Adrenal gland (tissue), 5 donors: ENCODE results near the gene PBRM1.

Experiments
- POLR2A ChIP-seq, 2 donors: fragments of 450-650 bp; IDR thresholded peaks; one replicate each; pipeline ENCODE4 v1.6.1; 2017; ENCODE audit warnings: antibody characterized with exemption in 2 of 2, mild to moderate bottlenecking in 2 of 2, moderate library complexity in 1 of 2
- TF ChIP-seq, protein P1 (sequence below), 6 experiments: fragments of 450-650 bp in 4 of 6; fragments of 200-600 bp in 2 of 6; sonication (generic) in 1 of 6; IDR thresholded peaks; 1 replicate in 5 of 6; 2 replicates in 1 of 6; pipeline versions ENCODE4 v1.5.1 to v1.8.0; 2016 to 2021; ENCODE audit warnings: antibody characterized with exemption in 6 of 6, mild to moderate bottlenecking in 2 of 6, moderate library complexity in 1 of 6
- donor health status: DM: no; HTN: no; CAD: no.

DNA sequence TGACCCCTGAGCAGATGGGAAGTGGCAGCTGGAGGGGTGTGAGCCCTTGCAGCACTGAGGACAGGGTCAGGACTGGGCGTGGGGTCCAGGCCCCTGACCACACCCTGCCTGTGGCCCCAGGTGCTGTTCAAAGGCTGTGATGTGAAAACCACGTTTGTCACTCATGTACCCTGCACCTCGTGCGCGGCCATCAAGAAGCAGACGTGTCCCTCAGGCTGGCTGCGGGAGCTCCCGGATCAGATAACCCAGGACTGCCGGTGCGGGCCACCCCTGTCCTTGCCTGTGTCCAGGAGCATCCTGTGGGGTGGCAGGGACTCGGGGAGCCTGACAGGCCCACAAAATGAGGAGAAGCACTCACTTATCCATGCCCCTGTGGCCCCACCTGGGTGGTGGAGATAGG lies 184.7 kb downstream of the PBRM1 start:
- TF ChIP-seq, protein P1, sequence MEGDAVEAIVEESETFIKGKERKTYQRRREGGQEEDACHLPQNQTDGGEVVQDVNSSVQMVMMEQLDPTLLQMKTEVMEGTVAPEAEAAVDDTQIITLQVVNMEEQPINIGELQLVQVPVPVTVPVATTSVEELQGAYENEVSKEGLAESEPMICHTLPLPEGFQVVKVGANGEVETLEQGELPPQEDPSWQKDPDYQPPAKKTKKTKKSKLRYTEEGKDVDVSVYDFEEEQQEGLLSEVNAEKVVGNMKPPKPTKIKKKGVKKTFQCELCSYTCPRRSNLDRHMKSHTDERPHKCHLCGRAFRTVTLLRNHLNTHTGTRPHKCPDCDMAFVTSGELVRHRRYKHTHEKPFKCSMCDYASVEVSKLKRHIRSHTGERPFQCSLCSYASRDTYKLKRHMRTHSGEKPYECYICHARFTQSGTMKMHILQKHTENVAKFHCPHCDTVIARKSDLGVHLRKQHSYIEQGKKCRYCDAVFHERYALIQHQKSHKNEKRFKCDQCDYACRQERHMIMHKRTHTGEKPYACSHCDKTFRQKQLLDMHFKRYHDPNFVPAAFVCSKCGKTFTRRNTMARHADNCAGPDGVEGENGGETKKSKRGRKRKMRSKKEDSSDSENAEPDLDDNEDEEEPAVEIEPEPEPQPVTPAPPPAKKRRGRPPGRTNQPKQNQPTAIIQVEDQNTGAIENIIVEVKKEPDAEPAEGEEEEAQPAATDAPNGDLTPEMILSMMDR (IDR thresholded peaks at IDR 0.05): no peak
- TF ChIP-seq POLR2A (IDR thresholded peaks at IDR 0.05): no peak
